BLaER1 (cell line): Measurements from ENCODE around the gene ENKD1.

Source experiments
- H3K27ac ChIP-seq: shearing (Covaris generic); formaldehyde crosslinking; 2 replicates; pipeline ENCODE4 v1.8.1; 2022
- H3K27me3 ChIP-seq: shearing (Covaris generic); formaldehyde crosslinking; 2 replicates; pipeline ENCODE4 v1.8.1; 2022
- H3K36me3 ChIP-seq: shearing (Covaris generic); formaldehyde crosslinking; 2 replicates; pipeline ENCODE4 v1.8.1; 2022
- H3K4me1 ChIP-seq: shearing (Covaris generic); formaldehyde crosslinking; 2 replicates; pipeline ENCODE4 v1.8.1; 2022
- H3K4me2 ChIP-seq: shearing (Covaris generic); formaldehyde crosslinking; 2 replicates; pipeline ENCODE4 v1.8.1; 2022
- H3K4me3 ChIP-seq: shearing (Covaris generic); formaldehyde crosslinking; 2 replicates; pipeline ENCODE4 v1.8.1; 2022
- H3K9ac ChIP-seq: shearing (Covaris generic); formaldehyde crosslinking; 2 replicates; pipeline ENCODE4 v1.8.1; 2022
- H3K9me3 ChIP-seq: shearing (Covaris generic); formaldehyde crosslinking; 2 replicates; pipeline ENCODE4 v1.8.1; 2022
- H4K20me1 ChIP-seq: shearing (Covaris generic); formaldehyde crosslinking; 2 replicates; pipeline ENCODE4 v1.8.1; 2022
- Cebpa-rat ChIP-seq: shearing (Covaris generic); IDR thresholded peaks from 2 replicates; pipeline ENCODE4 v1.8.1; 2022

Gene ENKD1

GRCh38 chr16:67647111-67647651 lies 19.4 kb downstream of the ENKD1 start:
- H4K20me1 ChIP-seq = no peaks in the 10 kb centered on the region
- H3K9ac ChIP-seq = no peak overlapping the region
- H3K27ac ChIP-seq = peak overlapping the region; percentile 97
- peaks cover 60% of the 10 kb centered on the region for H3K36me3 ChIP-seq
- no peaks in the 10 kb centered on the region for H3K27me3 ChIP-seq
- H3K4me3 ChIP-seq = no peak overlapping the region
- TF ChIP-seq Cebpa-rat = no peak
- peaks cover 35% of the 10 kb centered on the region for H3K4me1 ChIP-seq
- no peak overlapping the region for H3K4me2 ChIP-seq
- H3K9me3 ChIP-seq = no peaks in the 10 kb centered on the region

GRCh38 chr16:67645397-67646121 lies 21.0 kb downstream of the ENKD1 start:
- H3K4me1 ChIP-seq = peaks cover 45% of the 10 kb centered on the region
- H3K9me3 ChIP-seq = no peaks in the 10 kb centered on the region
- H3K27me3 ChIP-seq = no peaks in the 10 kb centered on the region
- no peaks in the 10 kb centered on the region for H4K20me1 ChIP-seq
- TF ChIP-seq Cebpa-rat = no peak
- H3K27ac ChIP-seq = peak overlapping the region; percentile 97
- peak overlapping the region; percentile 93 for H3K9ac ChIP-seq
- peak overlapping the region; percentile 97 for H3K4me2 ChIP-seq
- H3K36me3 ChIP-seq = peaks cover 44% of the 10 kb centered on the region
- peak overlapping the region; percentile 76 for H3K4me3 ChIP-seq

- no peaks in the 10 kb centered on the region for H4K20me1 ChIP-seq
- H3K4me2 ChIP-seq = peak overlapping the region; percentile 97
- peaks cover 54% of the 10 kb centered on the region for H3K4me1 ChIP-seq
- H3K27ac ChIP-seq = peak overlapping the region; percentile 97
- peaks cover 42% of the 10 kb centered on the region for H3K36me3 ChIP-seq
- TF ChIP-seq Cebpa-rat = no peak
- no peak overlapping the region for H3K4me3 ChIP-seq
- no peaks in the 10 kb centered on the region for H3K9me3 ChIP-seq
- H3K27me3 ChIP-seq = no peaks in the 10 kb centered on the region
- H3K9ac ChIP-seq = peak overlapping the region; percentile 93
Observed at GRCh38 chr16:67644038-67644437, 22.5 kb downstream of the ENKD1 start.

GRCh38 chr16:67641779-67642708 lies 24.5 kb downstream of the ENKD1 start:
- H3K36me3 ChIP-seq = peaks cover 44% of the 10 kb centered on the region
- TF ChIP-seq Cebpa-rat = no peak
- H3K27ac ChIP-seq = peak overlapping the region; percentile 8; the same call in 1 of the 2 replicates
- peaks cover 54% of the 10 kb centered on the region for H3K4me1 ChIP-seq
- H3K4me2 ChIP-seq = peak overlapping the region; percentile 15
- H3K9me3 ChIP-seq = no peaks in the 10 kb centered on the region
- 0 out of 2 replicates have a peak overlapping the region, but pooled peaks have one; percentile 3 for H3K9ac ChIP-seq
- no peak overlapping the region for H3K4me3 ChIP-seq
- H3K27me3 ChIP-seq = no peaks in the 10 kb centered on the region
- no peaks in the 10 kb centered on the region for H4K20me1 ChIP-seq

- Histone ChIP-seq H3K36me3 (peaks cover 77% of the 10 kb centered on the region), H3K4me1 (peaks cover 23% of the 10 kb centered on the region), H3K4me2 (no peak overlapping the region), H4K20me1 (no peaks in the 10 kb centered on the region), H3K27ac (no peak overlapping the region), H3K9me3 (no peaks in the 10 kb centered on the region), H3K27me3 (no peaks in the 10 kb centered on the region), H3K9ac (no peak overlapping the region), H3K4me3 (no peak overlapping the region)
- no peak for TF ChIP-seq Cebpa-rat
Observed at GRCh38 chr16:67637625-67638024, 28.9 kb downstream of the ENKD1 start.

- TF ChIP-seq Cebpa-rat = no peak
- H3K4me2 ChIP-seq = no peak overlapping the region
- no peak overlapping the region for H3K4me3 ChIP-seq
- H3K4me1 ChIP-seq = peaks cover 14% of the 10 kb centered on the region
- H3K9me3 ChIP-seq = no peaks in the 10 kb centered on the region
- peaks cover 86% of the 10 kb centered on the region for H3K36me3 ChIP-seq
- H3K27me3 ChIP-seq = no peaks in the 10 kb centered on the region
- H3K9ac ChIP-seq = no peak overlapping the region
- H3K27ac ChIP-seq = no peak overlapping the region
- no peaks in the 10 kb centered on the region for H4K20me1 ChIP-seq
Observed at GRCh38 chr16:67636713-67637112, 29.8 kb downstream of the ENKD1 start.

GRCh38 chr16:67632415-67633172 lies 34.0 kb downstream of the ENKD1 start:
- no peak for TF ChIP-seq Cebpa-rat

GRCh38 chr16:67628216-67628615 lies 38.3 kb downstream of the ENKD1 start:
- TF ChIP-seq Cebpa-rat = no peak
- Histone ChIP-seq H3K27me3 (no peaks in the 10 kb centered on the region), H3K4me3 (no peak overlapping the region), H3K9ac (no peak overlapping the region), H3K27ac (no peak overlapping the region), H4K20me1 (no peaks in the 10 kb centered on the region), H3K36me3 (peaks cover 97% of the 10 kb centered on the region), H3K4me2 (no peak overlapping the region), H3K4me1 (no peaks in the 10 kb centered on the region), H3K9me3 (no peaks in the 10 kb centered on the region)

More at GRCh38 chr16:67632415-67633172, 34.0 kb downstream of the ENKD1 start:
- no peaks in the 10 kb centered on the region for H3K4me1 ChIP-seq
- H3K27me3 ChIP-seq = no peaks in the 10 kb centered on the region
- no peaks in the 10 kb centered on the region for H3K9me3 ChIP-seq
- no peaks in the 10 kb centered on the region for H4K20me1 ChIP-seq
- peaks cover 98% of the 10 kb centered on the region for H3K36me3 ChIP-seq
- no peak overlapping the region for H3K27ac ChIP-seq
- no peak overlapping the region for H3K4me3 ChIP-seq
- H3K4me2 ChIP-seq = no peak overlapping the region
- H3K9ac ChIP-seq = no peak overlapping the region

DNA sequence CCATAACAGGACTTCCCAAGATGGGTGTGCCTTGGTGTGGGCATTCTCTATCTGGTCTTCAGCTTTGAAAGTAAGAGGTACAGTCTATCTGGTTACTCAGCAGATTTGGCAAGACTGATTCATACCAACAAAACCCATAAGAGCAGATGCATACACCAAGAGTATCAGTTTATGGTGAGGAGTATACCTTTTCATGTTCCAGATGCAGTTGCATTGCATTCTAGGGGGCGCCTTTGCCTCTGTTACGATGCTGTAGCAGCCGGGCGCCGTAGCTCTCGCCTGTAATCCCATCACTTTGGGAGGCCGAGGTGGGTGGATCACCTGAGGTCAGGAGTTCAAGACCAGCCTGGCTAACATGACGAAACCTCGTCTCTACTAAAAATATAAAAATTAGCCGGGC lies 52.7 kb downstream of the ENKD1 start:
- H3K4me2 ChIP-seq = no peak overlapping the region
- no peaks in the 10 kb centered on the region for H3K27me3 ChIP-seq
- peaks cover 35% of the 10 kb centered on the region for H4K20me1 ChIP-seq
- H3K4me1 ChIP-seq = no peaks in the 10 kb centered on the region
- no peak overlapping the region for H3K4me3 ChIP-seq
- no peaks in the 10 kb centered on the region for H3K9me3 ChIP-seq
- TF ChIP-seq Cebpa-rat = no peak
- H3K36me3 ChIP-seq = peaks cover 93% of the 10 kb centered on the region
- H3K27ac ChIP-seq = no peak overlapping the region
- no peak overlapping the region for H3K9ac ChIP-seq
